Eye (tissue), 1 donor: ENCODE measurements around the gene STK35.

Experiments
- DNase-seq: peaks from one replicate; pipeline ENCODE4 v3.0.0-alpha.2; 2015

The STK35 gene

GRCh38 chr20:2136275-2136674 is 34.6 kb downstream of the STK35 start:
- no peak for DNase-seq

GRCh38 chr20:2137552-2138201 is 36.0 kb downstream of the STK35 start:
- no peak for DNase-seq

- DNase-seq = no peak
Observed at GRCh38 chr20:2138396-2138795, 36.8 kb downstream of the STK35 start.

- DNase-seq = no peak
Observed at GRCh38 chr20:2139250-2139649, 37.6 kb downstream of the STK35 start.

- no peak for DNase-seq
Observed at GRCh38 chr20:2139736-2140135, 38.1 kb downstream of the STK35 start.

- no peak for DNase-seq
Observed at GRCh38 chr20:2140561-2140960, 38.9 kb downstream of the STK35 start.

- DNase-seq = no peak
Observed at GRCh38 chr20:2141600-2142575, 40.3 kb downstream of the STK35 start.

GRCh38 chr20:2142649-2143048 is 41.0 kb downstream of the STK35 start:
- DNase-seq = no peak

- DNase-seq = no peak
Observed at GRCh38 chr20:2143594-2143993, 42.0 kb downstream of the STK35 start.

- no peak for DNase-seq
Observed at GRCh38 chr20:2144850-2145249, 43.2 kb downstream of the STK35 start.

GRCh38 chr20:2145376-2145775 is 43.7 kb downstream of the STK35 start:
- no peak for DNase-seq

- DNase-seq = no peak
Observed at GRCh38 chr20:2146080-2146867, 44.6 kb downstream of the STK35 start.

GRCh38 chr20:2149507-2149906 is 47.9 kb downstream of the STK35 start:
- DNase-seq = no peak

- no peak for DNase-seq
Observed at GRCh38 chr20:2150660-2151059, 49.0 kb downstream of the STK35 start.

- DNase-seq = no peak
Observed at GRCh38 chr20:2151858-2152281, 50.2 kb downstream of the STK35 start.

GRCh38 chr20:2152317-2152716 is 50.7 kb downstream of the STK35 start:
- DNase-seq = no peak

- DNase-seq = no peak
Observed at GRCh38 chr20:2153326-2153725, 51.7 kb downstream of the STK35 start.

- DNase-seq = no peak
Observed at GRCh38 chr20:2156224-2156623, 54.6 kb downstream of the STK35 start.

- DNase-seq = no peak
Observed at GRCh38 chr20:2156666-2157624, 55.3 kb downstream of the STK35 start.

- DNase-seq = no peak
Observed at GRCh38 chr20:2162125-2162822, 60.6 kb downstream of the STK35 start.

- DNase-seq = peak; percentile 92
Observed at GRCh38 chr20:2162823-2163166, 61.2 kb downstream of the STK35 start.

GRCh38 chr20:2163312-2163711 is 61.7 kb downstream of the STK35 start:
- DNase-seq = no peak
